GM12875 (cell line): ENCODE measurements around the gene EXTL1.

Experiments used
- H3K4me3 ChIP-seq: one replicate; pipeline ENCODE4 v1.5.1; 2011; ENCODE audit warnings: low read depth, low read length, control low read depth
- CTCF ChIP-seq: IDR thresholded peaks from 2 replicates; pipeline ENCODE4 v1.5.1; 2011; ENCODE audit warnings: low read depth, mild to moderate bottlenecking, control low read depth, inconsistent platforms, low read length, moderate library complexity, borderline replicate concordance; ENCODE audit not compliant: insufficient read depth

EXTL1 gene

GRCh38 chr1:26021647-26022403 lies at the start of gene EXTL1:
Gene EXTL1, plus strand, starts transcription at chr1:26021775. Its CDS starts 872 bp downstream, at chr1:26022647.
- H3K4me3 ChIP-seq, result no peak within 1 kb of the TSS
- TF ChIP-seq CTCF, result no peak

- TF ChIP-seq CTCF, result no peak
- H3K4me3 ChIP-seq, result no peak overlapping the region
Measured at GRCh38 chr1:25971811-25972180, 49.8 kb upstream of the EXTL1 start.

- H3K4me3 ChIP-seq, result no peak overlapping the region
- TF ChIP-seq CTCF, result no peak
Measured at GRCh38 chr1:25973610-25974321, 47.8 kb upstream of the EXTL1 start.

GRCh38 chr1:25977801-25978200 lies 43.8 kb upstream of the EXTL1 start:
- TF ChIP-seq CTCF, result no peak
- H3K4me3 ChIP-seq, result no peak overlapping the region

- no peak for TF ChIP-seq CTCF
- H3K4me3 ChIP-seq, result no peak overlapping the region
Measured at GRCh38 chr1:25978403-25978802, 43.2 kb upstream of the EXTL1 start.

GRCh38 chr1:25979210-25979609 lies 42.4 kb upstream of the EXTL1 start:
- no peak for TF ChIP-seq CTCF
- H3K4me3 ChIP-seq, result no peak overlapping the region

- H3K4me3 ChIP-seq, result no peak overlapping the region
- no peak for TF ChIP-seq CTCF
Measured at GRCh38 chr1:25985171-25985570, 36.4 kb upstream of the EXTL1 start.
